Parathyroid adenoma (tissue), 2 donors: ENCODE measurements around the gene HBEGF.

Experiments used
- H2AFZ ChIP-seq: fragments of 300-600 bp; sonication (generic); one replicate; pipeline ENCODE4 v1.7.0; 2017; ENCODE audit warnings: antibody characterized with exemption, mild to moderate bottlenecking
- H3K27ac ChIP-seq: fragments of 300-600 bp; sonication (generic); one replicate; pipeline ENCODE4 v1.7.0; 2017
- H3K27me3 ChIP-seq: fragments of 300-600 bp; sonication (generic); one replicate; pipeline ENCODE4 v1.7.0; 2017; ENCODE audit warnings: low read length; ENCODE audit not compliant: control insufficient read depth, insufficient read depth
- H3K36me3 ChIP-seq: fragments of 300-600 bp; sonication (generic); one replicate; pipeline ENCODE4 v1.7.0; 2017; ENCODE audit warnings: low read length; ENCODE audit not compliant: control insufficient read depth, insufficient read depth
- H3K4me1 ChIP-seq: fragments of 300-600 bp; sonication (generic); one replicate; pipeline ENCODE4 v1.7.0; 2017; ENCODE audit warnings: control low read depth
- H3K4me2 ChIP-seq: fragments of 300-600 bp; sonication (generic); one replicate; pipeline ENCODE4 v1.7.0; 2017; ENCODE audit warnings: low read length
- H3K4me3 ChIP-seq: fragments of 300-600 bp; sonication (generic); one replicate; pipeline ENCODE4 v1.7.0; 2017; ENCODE audit warnings: low read depth, low read length
- H3K79me2 ChIP-seq: fragments of 300-600 bp; sonication (generic); one replicate; pipeline ENCODE4 v1.7.0; 2017; ENCODE audit warnings: control low read depth
- H3K9ac ChIP-seq: fragments of 300-600 bp; sonication (generic); one replicate; pipeline ENCODE4 v1.7.0; 2017; ENCODE audit warnings: mild to moderate bottlenecking
- H3K9me3 ChIP-seq: fragments of 300-600 bp; sonication (generic); one replicate; pipeline ENCODE4 v1.7.0; 2017; ENCODE audit warnings: low read length; ENCODE audit not compliant: control insufficient read depth
- CTCF ChIP-seq: fragments of 300-600 bp; sonication (generic); IDR thresholded peaks from one replicate; pipeline ENCODE4 v1.7.0; 2017; ENCODE audit warnings: antibody characterized with exemption, mild to moderate bottlenecking
- donor health status: primary hyperparathyroidism.

The HBEGF gene

DNA sequence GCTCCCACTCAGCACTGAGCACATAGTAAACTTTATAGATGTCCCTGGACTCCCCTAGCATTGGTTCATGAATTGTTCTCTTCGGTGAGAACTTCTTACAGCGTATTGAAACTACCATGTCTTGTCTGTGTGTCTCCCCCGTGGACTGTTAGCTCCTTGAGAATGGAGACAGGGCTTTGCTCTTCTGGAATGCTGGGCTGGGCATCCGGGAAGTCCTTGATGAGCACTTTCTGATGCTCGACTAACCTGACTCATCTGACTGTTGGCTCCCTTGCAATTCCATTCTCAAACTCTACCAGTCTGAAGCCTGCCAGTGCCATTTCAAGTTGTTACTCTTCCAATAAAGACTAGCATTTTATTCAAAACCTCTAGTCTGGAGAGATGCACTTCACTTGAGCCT lies 28.5 kb downstream of the HBEGF start:
- no peak overlapping the region for H3K4me2 ChIP-seq
- no peak overlapping the region for H3K27ac ChIP-seq
- no peak overlapping the region for H3K9ac ChIP-seq
- TF ChIP-seq CTCF, result no peak
- no peaks in the 10 kb centered on the region for H3K27me3 ChIP-seq
- H3K36me3 ChIP-seq, result no peaks in the 10 kb centered on the region
- H2AFZ ChIP-seq, result no peak overlapping the region
- peaks cover 11% of the 10 kb centered on the region for H3K4me1 ChIP-seq
- no peaks in the 10 kb centered on the region for H3K79me2 ChIP-seq
- H3K4me3 ChIP-seq, result no peak overlapping the region
- H3K9me3 ChIP-seq, result no peaks in the 10 kb centered on the region

- Histone ChIP-seq H2AFZ (peak overlapping the region; percentile 58), H3K4me2 (no peak overlapping the region), H3K36me3 (no peaks in the 10 kb centered on the region), H3K4me3 (no peak overlapping the region), H3K79me2 (no peaks in the 10 kb centered on the region), H3K9ac (no peak overlapping the region), H3K27ac (peak overlapping the region; percentile 75), H3K4me1 (peaks cover 30% of the 10 kb centered on the region), H3K9me3 (no peaks in the 10 kb centered on the region), H3K27me3 (no peaks in the 10 kb centered on the region)
- no peak for TF ChIP-seq CTCF
Observed at GRCh38 chr5:140312791-140313189, 33.6 kb downstream of the HBEGF start.

DNA sequence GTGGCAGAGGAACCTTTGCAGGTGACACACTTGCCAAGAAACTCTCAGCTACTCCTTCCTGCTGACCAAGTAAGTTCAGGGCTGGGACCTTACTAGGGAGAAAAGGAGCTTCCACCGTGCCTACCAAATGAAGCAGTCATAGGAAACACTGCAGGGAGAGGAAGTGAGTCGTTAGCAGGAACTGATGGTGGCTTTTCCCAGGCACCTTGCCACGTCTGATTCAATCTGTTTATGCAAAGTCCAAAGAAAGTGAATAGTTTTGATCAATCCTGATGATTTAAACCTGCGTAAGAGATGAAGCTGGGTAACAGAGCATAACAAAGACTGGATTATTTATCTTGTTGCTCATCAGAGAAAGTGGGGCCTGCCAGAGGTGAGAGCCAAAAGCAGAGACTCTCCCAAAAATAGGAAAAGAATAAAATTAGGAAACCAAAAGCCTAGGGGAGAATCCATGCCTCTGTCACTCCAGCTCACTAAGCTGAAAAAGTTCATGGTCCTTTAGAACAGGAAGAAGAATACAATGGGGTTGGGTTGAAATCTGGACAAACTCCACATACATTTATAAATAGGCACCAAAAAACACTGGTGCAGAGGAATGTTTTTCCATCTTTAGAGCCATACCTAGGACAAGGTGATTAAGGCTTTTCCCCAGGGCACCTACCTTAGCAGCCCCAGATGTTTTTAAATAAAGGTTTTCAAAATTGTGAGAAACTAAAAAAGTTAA lies 34.2 kb downstream of the HBEGF start:
- Histone ChIP-seq H3K4me3 (no peak overlapping the region), H3K9ac (no peak overlapping the region), H3K4me1 (peaks cover 30% of the 10 kb centered on the region), H3K36me3 (no peaks in the 10 kb centered on the region), H3K27me3 (no peaks in the 10 kb centered on the region), H3K9me3 (no peaks in the 10 kb centered on the region), H2AFZ (peak overlapping the region; percentile 58), H3K79me2 (no peaks in the 10 kb centered on the region), H3K4me2 (peak overlapping the region; percentile 40), H3K27ac (peak overlapping the region; percentile 75)
- no peak for TF ChIP-seq CTCF

DNA sequence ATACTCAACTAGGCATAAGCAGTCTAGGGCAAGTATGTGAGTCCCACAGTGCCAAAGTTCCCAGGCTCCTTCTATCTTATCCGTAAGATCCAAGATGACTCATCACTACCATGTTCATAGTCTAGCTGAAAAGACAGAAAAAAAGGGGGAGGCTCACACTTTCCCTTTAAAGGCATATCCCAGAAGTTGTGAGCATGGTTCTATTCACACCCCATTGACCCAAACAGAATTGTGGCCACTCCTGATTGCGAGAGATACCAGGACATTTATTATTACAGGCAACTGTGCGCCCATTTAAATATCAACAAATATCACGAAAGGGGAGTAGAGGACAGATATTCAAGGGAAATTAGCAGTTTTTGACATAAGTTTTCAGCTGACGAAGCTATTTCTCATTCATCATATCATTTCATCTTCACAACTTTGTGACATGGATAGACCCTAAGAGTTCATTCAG lies 35.4 kb downstream of the HBEGF start:
- peak overlapping the region; percentile 75 for H3K27ac ChIP-seq
- H3K9me3 ChIP-seq, result no peaks in the 10 kb centered on the region
- H3K4me1 ChIP-seq, result peaks cover 30% of the 10 kb centered on the region
- H3K79me2 ChIP-seq, result no peaks in the 10 kb centered on the region
- H3K4me2 ChIP-seq, result no peak overlapping the region
- H3K4me3 ChIP-seq, result no peak overlapping the region
- H3K27me3 ChIP-seq, result no peaks in the 10 kb centered on the region
- peak overlapping the region; percentile 3 for H2AFZ ChIP-seq
- TF ChIP-seq CTCF, result no peak
- no peak overlapping the region for H3K9ac ChIP-seq
- H3K36me3 ChIP-seq, result no peaks in the 10 kb centered on the region

- Histone ChIP-seq H3K4me3 (no peak overlapping the region), H2AFZ (peak overlapping the region; percentile 47), H3K4me2 (no peak overlapping the region), H3K4me1 (peaks cover 30% of the 10 kb centered on the region), H3K9ac (no peak overlapping the region), H3K27ac (peak overlapping the region; percentile 75), H3K79me2 (no peaks in the 10 kb centered on the region), H3K9me3 (no peaks in the 10 kb centered on the region), H3K36me3 (no peaks in the 10 kb centered on the region), H3K27me3 (no peaks in the 10 kb centered on the region)
- no peak for TF ChIP-seq CTCF
Observed at GRCh38 chr5:140310434-140310833, 36.0 kb downstream of the HBEGF start.
